ENCODE data around the gene NEB.
"Not testable (repeated sequence)": the region's sequence is repeated elsewhere in the genome, so short reads cannot be mapped to it uniquely, and the experiment has no call there.

Gene NEB

DNA sequence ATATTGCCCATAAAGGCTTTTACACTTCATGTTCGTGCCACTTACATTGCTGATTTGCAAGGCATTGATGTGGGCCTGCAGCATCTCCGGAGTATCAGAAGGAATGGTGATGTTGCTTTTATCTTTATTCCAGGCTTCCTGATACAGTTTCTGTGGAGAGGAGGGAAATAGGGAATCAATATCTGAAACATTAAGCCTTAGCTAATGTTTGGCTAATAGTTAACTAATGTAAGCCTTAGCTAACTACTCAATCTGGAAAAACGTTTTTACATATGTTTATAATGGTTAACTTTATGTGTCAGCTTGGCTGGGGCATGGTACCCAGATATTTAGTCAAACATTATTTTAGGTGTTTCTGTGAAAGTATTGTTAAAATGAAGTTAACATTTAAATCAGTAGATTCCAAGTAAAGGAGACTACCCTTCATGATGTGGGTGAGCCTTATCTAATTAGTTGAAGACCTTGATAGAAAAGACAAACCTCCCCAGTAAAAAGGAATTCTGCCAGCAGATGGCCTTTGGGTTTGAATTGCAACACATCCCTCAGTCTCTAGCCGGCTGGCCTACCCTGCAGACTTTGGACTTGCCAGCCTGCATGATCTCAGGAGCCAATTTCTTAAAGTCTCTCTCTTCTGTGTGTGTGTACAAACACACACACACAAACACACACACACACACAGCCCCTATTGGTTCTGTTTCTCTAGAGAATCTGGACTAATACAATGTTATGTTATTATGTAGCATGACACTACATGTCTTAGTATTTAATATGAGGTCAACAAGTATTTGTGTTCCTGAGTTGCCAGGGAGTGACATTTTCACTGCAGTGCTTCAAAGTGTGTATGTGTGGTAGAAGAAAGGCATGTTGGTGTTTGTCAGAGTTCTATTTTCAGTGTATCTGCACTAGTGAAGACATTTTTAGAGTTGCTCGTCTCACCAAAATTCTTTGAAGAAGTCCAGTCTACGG lies 126.5 kb downstream of the NEB start:
- not testable (repeated sequence) for DNase-seq

DNA sequence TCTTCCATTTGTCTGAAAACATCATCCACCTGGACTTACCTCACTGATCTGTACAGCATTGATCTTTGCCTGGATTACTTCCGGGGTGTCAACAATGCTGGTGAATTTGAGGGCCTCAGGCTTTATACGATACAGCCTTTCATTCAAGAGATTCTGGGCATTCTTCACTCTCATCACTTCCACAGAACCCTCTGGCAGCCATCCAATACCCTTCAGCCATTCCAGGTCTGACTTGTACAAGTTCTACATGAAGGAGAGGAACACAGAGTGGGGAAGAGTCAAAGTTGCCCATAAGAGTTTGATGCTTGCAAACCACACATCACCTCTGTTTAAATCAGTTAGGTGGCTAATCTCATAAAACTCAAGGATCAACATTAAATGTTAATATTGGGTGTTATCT lies 130.7 kb downstream of the NEB start:
- DNase-seq = not testable (repeated sequence)

DNA sequence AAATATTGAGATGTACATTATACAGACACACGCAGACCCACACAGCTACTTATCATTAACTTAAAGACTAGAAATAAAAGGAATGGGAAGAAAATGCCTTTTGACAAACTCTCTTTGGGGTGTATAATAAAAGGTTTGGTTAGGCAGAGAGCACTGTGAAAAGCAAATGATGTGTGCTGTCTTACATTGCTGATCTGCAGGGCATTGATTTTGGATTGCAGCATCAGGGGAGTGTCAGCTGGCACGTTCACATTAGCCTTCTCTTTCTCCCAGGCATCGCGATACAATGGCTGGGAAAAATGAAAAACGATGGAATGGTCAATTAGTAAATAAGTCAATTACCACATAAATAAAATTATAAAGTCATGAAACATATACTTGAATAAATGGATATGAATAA lies 131.9 kb downstream of the NEB start:
- not testable (repeated sequence) for DNase-seq

GRCh38 chr2:151601803-151602202 lies 132.5 kb downstream of the NEB start:
- not testable (repeated sequence) for DNase-seq

GRCh38 chr2:151596903-151597608 lies 137.2 kb downstream of the NEB start:
- not testable (repeated sequence) for DNase-seq

GRCh38 chr2:151591908-151592255 lies 142.4 kb downstream of the NEB start:
- DNase-seq = not testable (repeated sequence)

DNA sequence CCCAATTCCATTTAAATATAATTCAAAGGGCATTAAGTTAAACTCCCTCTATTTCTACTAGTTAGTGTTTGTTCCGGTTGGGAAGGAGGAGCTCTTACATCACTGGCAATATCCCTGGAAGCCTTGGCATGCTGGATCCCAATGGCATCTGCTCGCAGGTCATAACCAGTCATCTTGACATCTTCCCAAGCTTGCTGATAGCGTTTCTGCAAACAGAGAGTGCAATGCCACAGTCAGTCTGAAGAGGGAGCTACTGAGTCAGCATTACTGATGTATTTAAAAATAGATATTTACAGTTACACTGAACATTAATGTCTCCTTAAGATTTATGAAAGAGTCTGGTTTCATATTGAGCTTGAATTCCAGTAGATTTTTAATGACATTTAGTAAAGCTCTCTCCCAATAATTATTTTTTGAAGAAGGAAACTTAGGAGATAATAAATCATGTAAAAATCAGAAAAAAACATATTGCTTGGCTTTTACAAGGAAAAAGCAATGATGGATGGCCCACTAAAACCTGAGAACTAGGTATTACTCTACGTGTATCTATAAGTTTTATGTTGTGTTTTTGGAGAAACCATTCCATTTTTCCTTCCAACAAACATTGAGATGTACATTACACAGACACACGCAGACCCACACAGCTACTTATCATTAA lies 142.9 kb downstream of the NEB start:
- not testable (repeated sequence) for DNase-seq

DNA sequence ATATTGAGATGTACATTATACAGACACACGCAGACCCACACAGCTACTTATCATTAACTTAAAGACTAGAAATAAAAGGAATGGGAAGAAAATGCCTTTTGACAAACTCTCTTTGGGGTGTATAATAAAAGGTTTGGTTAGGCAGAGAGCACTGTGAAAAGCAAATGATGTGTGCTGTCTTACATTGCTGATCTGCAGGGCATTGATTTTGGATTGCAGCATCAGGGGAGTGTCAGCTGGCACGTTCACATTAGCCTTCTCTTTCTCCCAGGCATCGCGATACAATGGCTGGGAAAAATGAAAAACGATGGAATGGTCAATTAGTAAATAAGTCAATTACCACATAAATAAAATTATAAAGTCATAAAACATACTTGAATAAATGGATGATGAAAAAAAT lies 153.0 kb downstream of the NEB start:
- not testable (repeated sequence) for DNase-seq

DNA sequence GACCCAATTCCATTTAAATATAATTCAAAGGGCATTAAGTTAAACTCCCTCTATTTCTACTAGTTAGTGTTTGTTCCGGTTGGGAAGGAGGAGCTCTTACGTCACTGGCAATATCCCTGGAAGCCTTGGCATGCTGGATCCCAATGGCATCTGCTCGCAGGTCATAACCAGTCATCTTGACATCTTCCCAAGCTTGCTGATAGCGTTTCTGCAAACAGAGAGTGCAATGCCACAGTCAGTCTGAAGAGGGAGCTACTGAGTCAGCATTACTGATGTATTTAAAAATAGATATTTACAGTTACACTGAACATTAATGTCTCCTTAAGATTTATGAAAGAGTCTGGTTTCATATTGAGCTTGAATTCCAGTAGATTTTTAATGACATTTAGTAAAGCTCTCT lies 153.6 kb downstream of the NEB start:
- not testable (repeated sequence) for DNase-seq

DNA sequence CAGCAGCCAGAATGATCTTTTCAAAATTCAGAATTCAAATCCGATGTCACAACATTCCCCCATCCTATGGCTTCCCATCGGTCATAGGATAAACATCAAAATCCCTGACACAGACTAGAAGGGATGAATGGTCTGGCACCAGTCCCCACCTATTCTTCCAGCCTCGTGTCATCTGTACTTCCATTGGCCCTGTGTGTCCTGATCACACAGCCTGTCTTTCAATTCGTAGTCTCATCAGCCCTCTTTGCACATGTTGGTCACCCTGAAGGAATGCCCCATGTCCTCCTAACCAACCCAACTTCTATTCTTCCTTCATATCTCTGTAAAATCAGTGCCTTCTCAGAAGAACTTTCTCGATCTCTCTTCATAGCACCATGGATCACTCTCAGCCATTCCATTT lies 157.2 kb downstream of the NEB start:
- DNase-seq = no peak

DNA sequence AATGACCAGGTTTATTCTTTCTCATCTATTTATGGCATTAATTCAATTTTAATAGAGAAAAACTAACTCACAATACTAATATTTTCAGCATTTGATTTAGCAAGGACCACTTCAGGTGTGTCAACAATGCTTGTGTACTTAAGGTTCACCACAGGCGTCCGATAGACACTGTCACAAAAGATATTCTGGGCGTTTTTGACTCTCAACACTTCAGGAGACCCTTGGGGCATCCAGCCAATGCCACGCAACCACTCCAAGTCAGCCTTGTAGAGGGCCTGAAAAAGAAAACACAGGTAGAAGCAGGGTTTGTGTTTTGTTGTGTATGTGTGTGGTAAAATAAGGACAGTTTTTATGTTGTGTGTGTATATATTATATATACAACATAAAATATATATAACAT lies 158.2 kb downstream of the NEB start:
- peak; percentile 26 for DNase-seq

GRCh38 chr2:151575338-151575737 lies 158.9 kb downstream of the NEB start:
- DNase-seq = no peak

GRCh38 chr2:151570191-151570590 lies 164.1 kb downstream of the NEB start:
- DNase-seq = no peak

GRCh38 chr2:151569167-151569566 lies 165.1 kb downstream of the NEB start:
- DNase-seq = no peak

DNA sequence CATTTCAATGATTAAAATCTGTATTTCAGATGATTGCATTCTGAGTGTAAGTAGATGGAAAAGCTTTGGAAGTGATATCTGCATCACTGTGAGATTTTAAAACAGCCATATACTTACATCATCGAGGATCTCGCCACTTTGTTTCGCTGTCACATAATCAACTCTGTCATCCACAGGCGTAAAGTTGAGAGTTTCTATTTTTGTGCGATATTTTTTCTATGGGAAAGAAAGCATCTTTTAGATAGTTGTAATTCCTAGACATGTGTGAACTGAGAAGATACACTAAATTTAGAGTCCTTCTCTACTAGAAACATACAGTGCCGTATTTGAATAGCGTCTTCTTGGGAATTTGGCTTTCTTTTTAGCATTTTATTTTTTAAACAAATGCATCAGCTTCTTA lies 165.8 kb downstream of the NEB start:
- no peak for DNase-seq

DNA sequence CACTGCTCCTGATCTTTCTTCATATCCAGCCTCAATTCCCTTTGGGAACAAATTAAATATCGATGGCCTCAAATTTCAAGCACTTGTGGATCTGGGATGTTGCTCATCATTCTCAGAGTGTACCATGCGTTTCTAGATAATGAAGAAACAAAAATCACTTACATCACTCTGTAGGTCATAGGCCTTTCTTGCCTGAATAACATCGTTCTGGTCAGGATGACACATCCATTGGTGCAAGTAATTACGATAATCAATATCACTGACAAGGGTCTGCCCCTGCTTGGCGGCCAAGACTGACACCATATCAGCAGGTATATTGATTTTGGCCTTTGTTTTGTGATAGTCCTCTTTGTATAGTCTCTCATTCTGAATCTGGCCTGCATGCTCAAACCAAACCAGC lies 167.3 kb downstream of the NEB start:
- no peak for DNase-seq

DNA sequence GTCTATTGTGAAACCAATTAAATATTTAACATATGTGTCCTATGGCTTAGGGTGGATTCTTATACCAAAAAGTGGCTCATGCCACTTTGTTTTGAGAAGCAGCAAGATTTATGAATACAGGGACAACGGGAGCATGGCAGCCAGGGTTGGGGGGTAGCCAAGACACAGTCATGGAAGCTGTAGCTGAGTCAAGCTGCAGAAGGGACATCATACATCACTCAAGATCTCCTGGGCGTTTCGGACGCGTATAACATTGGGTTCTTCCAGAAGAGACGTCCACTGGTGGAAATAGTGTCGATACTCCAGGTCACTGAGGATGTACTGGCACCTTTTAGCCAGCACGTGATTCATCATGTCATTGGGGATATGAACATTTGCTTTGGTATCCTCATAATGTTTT lies 171.9 kb downstream of the NEB start:
- no peak for DNase-seq

DNA sequence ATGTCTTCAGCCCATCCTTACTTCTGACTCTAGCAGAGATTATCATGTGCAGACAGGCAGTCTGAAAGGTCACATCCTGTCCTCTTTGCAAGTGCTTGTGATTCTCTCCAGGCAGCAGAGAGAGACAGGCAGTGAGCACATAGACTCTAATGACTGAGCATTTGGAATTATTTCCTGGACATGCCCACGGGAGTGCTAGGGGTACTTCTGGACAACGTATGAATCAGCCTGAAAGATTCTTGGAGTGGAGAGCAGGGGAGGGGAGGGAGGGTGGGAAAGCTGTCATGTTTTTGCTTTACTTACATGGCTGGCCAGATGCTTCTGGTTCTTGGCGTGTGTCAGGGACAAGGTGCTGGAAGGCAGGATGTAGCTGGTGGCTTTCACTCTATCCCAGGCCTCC lies 174.0 kb downstream of the NEB start:
- DNase-seq = no peak

DNA sequence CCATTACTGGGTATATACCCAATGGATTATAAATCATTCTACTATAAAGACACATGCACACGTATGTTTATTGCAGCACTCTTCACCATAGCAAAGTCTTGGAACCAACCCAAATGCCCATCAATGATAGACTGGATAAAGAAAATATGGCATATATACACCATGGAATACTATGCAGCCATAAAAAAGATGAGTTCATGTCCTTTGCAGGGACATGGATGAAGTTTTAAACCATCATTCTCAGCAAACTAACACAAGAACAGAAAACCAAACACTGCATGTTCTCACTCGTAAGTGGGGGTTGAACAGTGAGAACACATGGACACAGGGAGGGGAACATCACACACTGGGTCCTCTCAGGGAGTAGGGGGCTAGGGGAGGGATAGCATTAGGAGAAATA lies 174.8 kb downstream of the NEB start:
- not testable (repeated sequence) for DNase-seq

DNA sequence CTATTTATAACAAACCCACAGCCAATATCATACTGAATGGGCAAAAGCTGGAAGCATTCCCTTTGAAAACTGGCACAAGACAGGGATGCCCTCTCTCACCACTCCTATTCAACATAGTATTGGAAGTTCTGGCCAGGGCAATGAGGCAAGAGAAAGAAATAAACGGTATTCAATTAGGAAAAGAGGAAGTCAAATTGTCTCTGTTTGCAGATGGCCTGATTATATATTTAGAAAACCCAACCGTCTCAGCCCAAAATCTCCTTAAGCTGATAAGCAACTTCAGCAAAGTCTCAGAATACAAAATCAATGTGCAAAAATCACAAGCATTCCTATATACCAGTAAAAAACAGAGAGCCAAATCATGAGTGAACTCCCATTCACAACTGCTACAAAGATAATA lies 176.4 kb downstream of the NEB start:
- not testable (repeated sequence) for DNase-seq

DNA sequence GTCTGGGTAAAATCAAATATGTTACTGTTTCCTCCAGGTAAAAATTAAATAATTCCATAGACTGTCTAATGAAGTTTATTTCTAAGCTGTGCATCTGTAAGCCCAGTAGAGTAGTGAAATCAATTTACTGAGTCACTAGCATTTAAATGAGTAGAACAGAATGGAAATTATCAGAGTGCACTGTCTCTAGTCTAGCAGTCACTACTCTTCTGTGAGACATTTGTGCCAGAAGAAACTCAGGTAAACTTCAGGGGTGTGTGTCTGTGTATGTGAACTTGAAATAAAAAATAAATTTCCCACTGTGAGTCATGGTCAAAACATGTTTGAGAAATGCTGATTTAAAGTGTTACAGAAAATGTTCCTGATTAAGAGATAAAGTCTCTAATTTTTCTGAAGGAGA lies 178.2 kb downstream of the NEB start:
- no peak for DNase-seq

DNA sequence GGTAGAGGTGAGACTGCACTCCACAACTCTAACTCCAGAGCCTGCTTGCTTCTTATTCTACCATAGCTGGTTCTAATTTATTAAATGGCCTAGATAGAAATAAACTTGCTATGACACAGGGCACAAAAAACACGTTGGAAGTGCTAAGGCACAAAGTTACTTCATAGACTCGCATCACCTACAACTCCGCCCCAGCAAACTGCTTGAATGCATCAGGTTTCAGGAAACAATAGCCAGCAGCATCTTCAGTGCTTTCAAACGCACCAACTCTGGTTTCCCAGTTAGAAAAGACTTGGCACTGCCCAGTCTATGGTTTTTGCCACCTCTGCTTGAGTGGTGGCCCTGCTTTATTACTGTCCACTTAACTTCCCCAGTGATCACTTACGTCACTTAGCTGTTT lies 182.0 kb downstream of the NEB start:
- DNase-seq = no peak

DNA sequence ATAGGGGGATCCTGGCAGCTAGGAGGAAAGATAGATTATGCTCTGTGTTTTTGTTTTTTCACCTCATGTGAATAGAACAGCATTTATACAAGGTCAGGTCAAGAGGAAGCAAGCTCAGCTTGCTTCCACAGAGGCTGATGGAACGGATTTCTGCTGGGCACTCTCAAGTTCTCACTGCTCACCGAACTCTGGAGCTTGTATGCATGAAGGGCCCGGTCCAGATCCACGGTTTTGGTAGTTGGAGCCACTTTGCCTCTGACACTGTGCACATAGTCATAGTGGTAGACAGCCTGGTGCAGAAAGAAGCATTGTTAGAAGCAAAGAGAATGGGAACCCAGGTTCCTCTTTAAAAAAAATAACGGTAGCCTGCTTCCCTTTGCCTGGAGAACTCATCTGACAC lies 182.7 kb downstream of the NEB start:
- DNase-seq = no peak

GRCh38 chr2:151549191-151549590 lies 185.1 kb downstream of the NEB start:
- DNase-seq = no peak

Data from NCI-H1092 (cell line).